GM12878 (cell line): Measurements from ENCODE around the gene ABCG1. TPM values are rescaled to one million over a fixed set of nuclear protein-coding genes. Genes with fewer than 3 reads are reported as not detected.
A peak's percentile ranks its signal among the peaks of the same experiment; 100 is the strongest.

Source experiments
- BCLAF1 ChIP-seq: fragments of 450-650 bp; IDR thresholded peaks from 2 replicates; pipeline ENCODE4 v1.6.1; 2017; ENCODE audit warnings: antibody characterized with exemption, mild to moderate bottlenecking, moderate library complexity
- CHD4 ChIP-seq: fragments of 200-600 bp; sonication (generic); IDR thresholded peaks from 2 replicates; pipeline ENCODE4 v1.6.1; 2016; ENCODE audit warnings: mild to moderate bottlenecking
- EZH2 ChIP-seq: IDR thresholded peaks from 2 replicates; pipeline ENCODE4 v1.6.1; 2012; ENCODE audit warnings: low read depth, mild to moderate bottlenecking, control low read depth, inconsistent platforms, low read length, borderline replicate concordance; ENCODE audit not compliant: control insufficient read depth
- GABPA ChIP-seq: IDR thresholded peaks from 2 replicates; pipeline ENCODE4 v1.6.1; 2014; ENCODE audit warnings: antibody characterized with exemption, low read depth, mild to moderate bottlenecking, inconsistent platforms
- IRF4 ChIP-seq: IDR thresholded peaks from 2 replicates; pipeline ENCODE4 v1.6.1; 2011; ENCODE audit warnings: low read depth, low read length
- JUND ChIP-seq: IDR thresholded peaks from 2 replicates; pipeline ENCODE4 v1.6.1; 2012; ENCODE audit warnings: low read depth, mild to moderate bottlenecking, low read length, improper control_type of control experiment, moderate library complexity
- LARP7 ChIP-seq: fragments of 450-650 bp; IDR thresholded peaks from 2 replicates; pipeline ENCODE4 v1.6.1; 2017; ENCODE audit warnings: mild to moderate bottlenecking
- MLLT1 ChIP-seq: fragments of 450-650 bp; IDR thresholded peaks from 2 replicates; pipeline ENCODE4 v1.6.1; 2016; ENCODE audit warnings: mild to moderate bottlenecking
- MXI1 ChIP-seq: fragments of 150-350 bp; IDR thresholded peaks from 2 replicates; pipeline ENCODE4 v1.6.1; 2011; ENCODE audit warnings: low read depth, mild to moderate bottlenecking, inconsistent platforms, low read length, improper control_type of control experiment
- NFXL1 ChIP-seq: fragments of 450-650 bp; IDR thresholded peaks from 2 replicates; pipeline ENCODE4 v1.6.1; 2017; ENCODE audit warnings: antibody characterized with exemption, mild to moderate bottlenecking, borderline replicate concordance
- PAX8 ChIP-seq: fragments of 450-650 bp; IDR thresholded peaks from 2 replicates; pipeline ENCODE4 v1.6.1; 2017; ENCODE audit warnings: mild to moderate bottlenecking, moderate library complexity
- PKNOX1 ChIP-seq: fragments of 450-650 bp; IDR thresholded peaks from 2 replicates; pipeline ENCODE4 v1.6.1; 2016; ENCODE audit warnings: mild to moderate bottlenecking
- PML ChIP-seq: IDR thresholded peaks from 2 replicates; pipeline ENCODE4 v1.6.1; 2012; ENCODE audit warnings: low read length, inconsistent platforms
- POLR2AphosphoS2 ChIP-seq: IDR thresholded peaks from 2 replicates; pipeline ENCODE4 v1.6.1; 2011; ENCODE audit warnings: low read depth, mild to moderate bottlenecking, low read length, improper control_type of control experiment, moderate library complexity
- RAD21 ChIP-seq: IDR thresholded peaks from 2 replicates; pipeline ENCODE4 v1.6.1; 2011; ENCODE audit warnings: mild to moderate bottlenecking, low read depth, low read length, moderate library complexity; ENCODE audit not compliant: insufficient read depth
- RELB ChIP-seq: fragments of 450-650 bp; IDR thresholded peaks from 2 replicates; pipeline ENCODE4 v1.6.1; 2017; ENCODE audit warnings: low read depth, mild to moderate bottlenecking, moderate library complexity
- SPI1 ChIP-seq: IDR thresholded peaks from 2 replicates; pipeline ENCODE4 v1.6.1; 2011; ENCODE audit warnings: low read depth, mild to moderate bottlenecking, low read length, moderate library complexity, borderline replicate concordance; ENCODE audit not compliant: insufficient read depth
- SREBF2 ChIP-seq: IDR thresholded peaks from 2 replicates; pipeline ENCODE4 v1.6.1; 2012; ENCODE audit warnings: mild to moderate bottlenecking, low read length
- STAT3 ChIP-seq: IDR thresholded peaks from 2 replicates; pipeline ENCODE4 v1.6.1; 2011; ENCODE audit warnings: low read depth, low read length, improper control_type of control experiment
- SUZ12 ChIP-seq: fragments of 200-600 bp; sonication (generic); IDR thresholded peaks from one replicate; pipeline ENCODE4 v1.6.1; 2018; ENCODE audit warnings: antibody characterized with exemption, mild to moderate bottlenecking; ENCODE audit not compliant: unreplicated experiment
- TCF7 ChIP-seq: IDR thresholded peaks from 2 replicates; pipeline ENCODE4 v1.6.1; 2014; ENCODE audit warnings: antibody characterized with exemption, borderline replicate concordance
- YBX1 ChIP-seq: fragments of 450-650 bp; IDR thresholded peaks from 2 replicates; pipeline ENCODE4 v1.6.1; 2016; ENCODE audit warnings: antibody characterized with exemption
- ZNF384 ChIP-seq: IDR thresholded peaks from 2 replicates; pipeline ENCODE4 v1.6.1; 2012; ENCODE audit warnings: low read depth, mild to moderate bottlenecking, low read length, improper control_type of control experiment, borderline replicate concordance
- polyA plus RNA-seq, 11 experiments: library from polyadenylated mRNA; depleted of rRNA in 4 of 11; unstranded in 6 of 11; stranded (reverse) in 5 of 11; fragments of >200 nt; fragmentation: Nextera tagmentation in 4 of 11; fragmentation: Illumina TruSeq in 1 of 11; extraction: Ambion mirVana in 4 of 11; extraction: Trizol in 1 of 11; gene quantifications; 1 replicate in 1 of 11; 2 replicates in 10 of 11; pipeline versions ENCODE4 v1.2.1 to v1.2.3, GENCODE V29; 2011 to 2016; ENCODE audit warnings: inconsistent platforms in 2 of 11, missing spikeins in 2 of 11, low read depth in 1 of 11
- total RNA-seq, 4 experiments: library from RNA; depleted of rRNA in 3 of 4; stranded (reverse); fragments of >200 nt in 3 of 4; fragmentation: Illumina TruSeq in 1 of 4; extraction: Trizol in 1 of 4; gene quantifications; 2 replicates each; pipeline versions ENCODE4 v1.2.1 to v1.2.3, GENCODE V29; 2013 to 2021

Gene ABCG1
- total and polyA plus RNA-seq, 10 of the 15 experiments (the other 5 are each of a cell fraction or from before 2014, with no cell fraction given), result 0.59 to 19.3 (median 5.7) TPM

GRCh38 chr21:42227909-42228708 is 9.2 kb downstream of the ABCG1 start (continued):
- TF ChIP-seq MLLT1 (no peak), PAX8 (no peak), GABPA (no peak), SPI1 (peak; percentile 32; the same call in 1 of the 2 replicates), ZNF384 (no peak), RELB (peak; percentile 75; the same call in 1 of the 2 replicates), NFXL1 (no peak), TCF7 (no peak), SREBF2 (no peak), POLR2AphosphoS2 (no peak), IRF4 (no peak), LARP7 (no peak), SUZ12 (no peak), CHD4 (no peak), PKNOX1 (peak; percentile 97), EZH2 (no peak), YBX1 (no peak), RAD21 (no peak), BCLAF1 (no peak), JUND (peak; percentile 60; the same call in 1 of the 2 replicates), MXI1 (no peak), STAT3 (no peak), PML (no peak)
